H9 (cell line): ENCODE measurements around the gene ACAD10. TPM values are rescaled to one million over a fixed set of nuclear protein-coding genes. Genes with fewer than 3 reads are reported as not detected.

Experiments used
- DNase-seq: peaks from one replicate; pipeline ENCODE4 v3.0.0-alpha.2; 2017
- H2AFZ ChIP-seq: one replicate; pipeline ENCODE4 v1.6.1; 2013; ENCODE audit warnings: mild to moderate bottlenecking, low read length, control low read depth, moderate library complexity
- H2AK5ac ChIP-seq: 2 replicates; pipeline ENCODE4 v1.6.1; 2013; ENCODE audit warnings: low read length, control low read depth, mixed read lengths; ENCODE audit not compliant: insufficient read length
- H2BK120ac ChIP-seq: one replicate; pipeline ENCODE4 v1.6.1; 2013; ENCODE audit warnings: low read depth, mild to moderate bottlenecking, low read length, control low read depth, inconsistent platforms; ENCODE audit not compliant: poor library complexity, severe bottlenecking
- H2BK12ac ChIP-seq: 2 replicates; pipeline ENCODE4 v1.6.1; 2013; ENCODE audit warnings: low read length, control low read depth, mixed read lengths, low read depth; ENCODE audit not compliant: insufficient read length
- H2BK15ac ChIP-seq: 2 replicates; pipeline ENCODE4 v1.6.1; 2013; ENCODE audit warnings: low read depth, low read length, control low read depth
- H2BK20ac ChIP-seq: one replicate; pipeline ENCODE4 v1.6.1; 2013; ENCODE audit warnings: low read depth, mild to moderate bottlenecking, low read length, control low read depth, inconsistent platforms; ENCODE audit not compliant: poor library complexity, severe bottlenecking
- H2BK5ac ChIP-seq: 2 replicates; pipeline ENCODE4 v1.6.1; 2013; ENCODE audit warnings: low read length, control low read depth, mixed read lengths; ENCODE audit not compliant: insufficient read length
- H3K14ac ChIP-seq: 2 replicates; pipeline ENCODE4 v1.6.1; 2013; ENCODE audit warnings: low read length, control low read depth; ENCODE audit not compliant: insufficient read depth
- H3K18ac ChIP-seq: 2 replicates; pipeline ENCODE4 v1.6.1; 2013; ENCODE audit warnings: low read depth, mild to moderate bottlenecking, mixed read lengths, low read length, control low read depth; ENCODE audit not compliant: insufficient read length
- H3K23ac ChIP-seq: 2 replicates; pipeline ENCODE4 v1.6.1; 2013; ENCODE audit warnings: low read length, control low read depth, mixed read lengths, low read depth; ENCODE audit not compliant: insufficient read length
- H3K23me2 ChIP-seq: 2 replicates; pipeline ENCODE4 v1.6.1; 2013; ENCODE audit warnings: low read depth, mild to moderate bottlenecking, mixed read lengths, low read length, control low read depth; ENCODE audit not compliant: insufficient read length, poor library complexity, severe bottlenecking
- H3K27ac ChIP-seq: 2 replicates; pipeline ENCODE4 v1.5.1; 2013; ENCODE audit warnings: low read length, control low read depth, mixed read lengths, low read depth; ENCODE audit not compliant: insufficient read length
- H3K27me3 ChIP-seq: 2 replicates; pipeline ENCODE4 v1.6.1; 2013; ENCODE audit warnings: low read length, control low read depth, inconsistent platforms; ENCODE audit not compliant: insufficient read depth
- H3K4ac ChIP-seq: 2 replicates; pipeline ENCODE4 v1.6.1; 2013; ENCODE audit warnings: low read depth, mild to moderate bottlenecking, control low read depth, inconsistent platforms, low read length, moderate library complexity
- H3K4me1 ChIP-seq: 2 replicates; pipeline ENCODE4 v1.6.1; 2013; ENCODE audit warnings: low read length, control low read depth, inconsistent platforms; ENCODE audit not compliant: insufficient read depth
- H3K4me2 ChIP-seq: 2 replicates; pipeline ENCODE4 v1.6.1; 2013; ENCODE audit warnings: low read length, control low read depth, mixed read lengths; ENCODE audit not compliant: insufficient read length, insufficient read depth
- H3K56ac ChIP-seq: 2 replicates; pipeline ENCODE4 v1.6.1; 2013; ENCODE audit warnings: low read depth, mild to moderate bottlenecking, mixed read lengths, low read length, control low read depth; ENCODE audit not compliant: insufficient read length
- H3K79me1 ChIP-seq: 2 replicates; pipeline ENCODE4 v1.6.1; 2013; ENCODE audit warnings: low read depth, mild to moderate bottlenecking, moderate library complexity, low read length, control low read depth, inconsistent platforms; ENCODE audit not compliant: insufficient read depth, poor library complexity, severe bottlenecking
- H3K79me2 ChIP-seq: 2 replicates; pipeline ENCODE4 v1.6.1; 2013; ENCODE audit warnings: low read length, control low read depth, inconsistent platforms; ENCODE audit not compliant: insufficient read depth
- H3K9ac ChIP-seq: 2 replicates; pipeline ENCODE4 v1.6.1; 2013; ENCODE audit warnings: low read length, control low read depth, mixed read lengths; ENCODE audit not compliant: insufficient read length; ENCODE audit errors: extremely low read depth
- H3K9me3 ChIP-seq: one replicate; pipeline ENCODE4 v1.6.1; 2013; ENCODE audit warnings: low read depth, low read length, inconsistent platforms; ENCODE audit not compliant: control insufficient read depth
- H3T11ph ChIP-seq: one replicate; pipeline ENCODE4 v1.6.1; 2013; ENCODE audit warnings: mild to moderate bottlenecking, low read length, control low read depth, inconsistent platforms
- H4K20me1 ChIP-seq: one replicate; pipeline ENCODE4 v1.6.1; 2013; ENCODE audit not compliant: control insufficient read depth, insufficient read length, insufficient read depth
- H4K5ac ChIP-seq: 2 replicates; pipeline ENCODE4 v1.6.1; 2013; ENCODE audit warnings: low read depth, mild to moderate bottlenecking, mixed read lengths, low read length, control low read depth; ENCODE audit not compliant: insufficient read length
- H4K8ac ChIP-seq: replicated peaks from 2 replicates; pipeline ENCODE4 v1.6.1; 2013; ENCODE audit warnings: low read length, control low read depth, mixed read lengths, low read depth; ENCODE audit not compliant: insufficient read length
- H4K91ac ChIP-seq: 2 replicates; pipeline ENCODE4 v1.6.1; 2013; ENCODE audit warnings: low read depth, mild to moderate bottlenecking, moderate library complexity, mixed read lengths, low read length, control low read depth; ENCODE audit not compliant: insufficient read length
- H3K27ac Mint-ChIP-seq, 3 experiments: 2 replicates in 2 of 3; 3 replicates in 1 of 3; pipeline ENCODE4 v1.8.0; 2020 to 2021; ENCODE audit warnings: mixed read lengths in 3 of 3, mild to moderate bottlenecking in 1 of 3, moderate library complexity in 1 of 3
- H3K27me3 Mint-ChIP-seq: 2 replicates; pipeline ENCODE4 v1.8.0; 2021; ENCODE audit warnings: low read depth, mild to moderate bottlenecking, moderate library complexity, mixed read lengths
- H3K36me3 Mint-ChIP-seq, 3 experiments: 2 replicates in 2 of 3; 3 replicates in 1 of 3; pipeline ENCODE4 v1.8.0; 2020 to 2021; ENCODE audit warnings: low read depth in 3 of 3, mixed read lengths in 3 of 3; ENCODE audit not compliant: insufficient read depth in 1 of 3
- H3K4me1 Mint-ChIP-seq, 2 experiments: 2 replicates each; pipeline ENCODE4 v1.8.0; 2020; ENCODE audit warnings: mixed read lengths in 2 of 2
- H3K4me3 Mint-ChIP-seq, 2 experiments: 2 replicates in 1 of 2; 3 replicates in 1 of 2; pipeline ENCODE4 v1.8.0; 2020 to 2021; ENCODE audit warnings: mild to moderate bottlenecking in 2 of 2, mixed read lengths in 2 of 2, moderate library complexity in 1 of 2
- H3K9me3 Mint-ChIP-seq, 2 experiments: 2 replicates in 1 of 2; 3 replicates in 1 of 2; pipeline ENCODE4 v1.8.0; 2020; ENCODE audit warnings: mild to moderate bottlenecking in 2 of 2, mixed read lengths in 2 of 2, moderate library complexity in 1 of 2
- WGBS: extraction: QIAGEN DNeasy Blood & Tissue Kit; methylation state at CpG from one replicate; pipeline ENCODE4 v1.1.7; 2013; ENCODE audit warnings: missing lambda C conversion rate, low lambda C conversion rate, mixed read lengths; ENCODE audit not compliant: insufficient read length; ENCODE audit errors: extremely low coverage; 5-methylcytosine and 5-hydroxymethylcytosine counted together
- total RNA-seq: library from RNA; stranded (reverse); gene quantifications from 2 replicates; pipeline ENCODE4 v1.2.1, GENCODE V29; 2021
- TF ChIP-seq, protein P1 (sequence below): fragments of 200-600 bp; sonication (generic); conservative IDR thresholded peaks from 3 replicates; pipeline ENCODE4 v1.8.0; 2021; ENCODE audit warnings: antibody characterized with exemption, mild to moderate bottlenecking

The ACAD10 gene
- total RNA-seq, 1 experiment from 2014 or later, result 25.7 TPM

DNA sequence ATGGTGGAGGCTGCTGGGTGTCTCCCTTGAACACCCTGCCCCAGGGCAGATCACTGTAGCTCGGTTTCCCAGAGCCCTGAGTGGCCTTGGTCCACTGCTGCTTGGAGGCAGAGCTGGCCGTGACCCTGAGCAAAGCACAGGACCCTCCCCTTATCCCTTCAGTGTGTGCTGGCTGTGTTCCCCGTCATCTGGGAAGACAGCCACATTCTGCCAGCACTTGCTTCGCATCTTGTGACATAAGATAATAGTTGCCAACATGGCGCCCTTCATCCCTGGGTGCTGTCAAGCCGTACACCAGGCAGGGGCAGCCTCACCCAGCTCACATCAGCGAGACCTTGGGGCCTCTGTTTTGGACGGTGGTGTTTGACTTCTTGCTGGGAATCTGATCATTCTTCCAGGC is 68.8 kb downstream of the ACAD10 start:
- no peaks in the 10 kb centered on the region for H3K79me2 ChIP-seq
- no peaks in the 10 kb centered on the region for H3K9me3 Mint-ChIP-seq
- no peak overlapping the region for H3K27ac Mint-ChIP-seq

More for the DNA sequence above, 68.8 kb downstream of the ACAD10 start:
- Histone ChIP-seq H2BK15ac (no peak overlapping the region), H3K9me3 (no peaks in the 10 kb centered on the region), H3K4me2 (no peak overlapping the region), H4K8ac (no peak overlapping the region), H3K9ac (no peak overlapping the region), H3K18ac (no peak overlapping the region), H3K23me2 (no peaks in the 10 kb centered on the region), H2BK120ac (no peak overlapping the region), H3K79me1 (no peaks in the 10 kb centered on the region), H3K27ac (no peak overlapping the region), H3K23ac (no peak overlapping the region), H4K5ac (no peak overlapping the region), H4K20me1 (no peaks in the 10 kb centered on the region), H3K4me1 (no peaks in the 10 kb centered on the region), H3K14ac (no peak overlapping the region), H2BK20ac (no peak overlapping the region), H2AK5ac (no peak overlapping the region), H3K27me3 (no peaks in the 10 kb centered on the region), H2BK12ac (no peak overlapping the region), H4K91ac (no peak overlapping the region), H3K4ac (no peak overlapping the region), H3T11ph (no peak overlapping the region), H3K56ac (no peak overlapping the region), H2BK5ac (no peak overlapping the region), H2AFZ (no peak overlapping the region)
- TF ChIP-seq, protein P1, sequence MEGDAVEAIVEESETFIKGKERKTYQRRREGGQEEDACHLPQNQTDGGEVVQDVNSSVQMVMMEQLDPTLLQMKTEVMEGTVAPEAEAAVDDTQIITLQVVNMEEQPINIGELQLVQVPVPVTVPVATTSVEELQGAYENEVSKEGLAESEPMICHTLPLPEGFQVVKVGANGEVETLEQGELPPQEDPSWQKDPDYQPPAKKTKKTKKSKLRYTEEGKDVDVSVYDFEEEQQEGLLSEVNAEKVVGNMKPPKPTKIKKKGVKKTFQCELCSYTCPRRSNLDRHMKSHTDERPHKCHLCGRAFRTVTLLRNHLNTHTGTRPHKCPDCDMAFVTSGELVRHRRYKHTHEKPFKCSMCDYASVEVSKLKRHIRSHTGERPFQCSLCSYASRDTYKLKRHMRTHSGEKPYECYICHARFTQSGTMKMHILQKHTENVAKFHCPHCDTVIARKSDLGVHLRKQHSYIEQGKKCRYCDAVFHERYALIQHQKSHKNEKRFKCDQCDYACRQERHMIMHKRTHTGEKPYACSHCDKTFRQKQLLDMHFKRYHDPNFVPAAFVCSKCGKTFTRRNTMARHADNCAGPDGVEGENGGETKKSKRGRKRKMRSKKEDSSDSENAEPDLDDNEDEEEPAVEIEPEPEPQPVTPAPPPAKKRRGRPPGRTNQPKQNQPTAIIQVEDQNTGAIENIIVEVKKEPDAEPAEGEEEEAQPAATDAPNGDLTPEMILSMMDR, result no peak
- peaks cover 3 to 10% (median 10%) of the 10 kb centered on the region in 3 experiments; a peak in 3 of 7 replicates for H3K36me3 Mint-ChIP-seq
- H3K4me3 Mint-ChIP-seq, result no peak overlapping the region
- H3K4me1 Mint-ChIP-seq, result peaks cover 13 to 23% of the 10 kb centered on the region in 2 experiments
- no peaks in the 10 kb centered on the region for H3K27me3 Mint-ChIP-seq
- WGBS, result no CpG with 5 or more reads among the region's 8 CpGs
- no peak for DNase-seq
